Skeletal muscle cell (primary cell): ENCODE results near the gene DSCAM.

Experiments used
- DNase-seq: peaks from one replicate; pipeline ENCODE4 v3.0.0-alpha.2; 2010; ENCODE audit warnings: low read depth
- H3K4me3 ChIP-seq: 2 replicates; pipeline ENCODE4 v1.5.1; 2011; ENCODE audit warnings: low read depth, mild to moderate bottlenecking, control low read depth, low read length, moderate library complexity

DSCAM gene

DNA sequence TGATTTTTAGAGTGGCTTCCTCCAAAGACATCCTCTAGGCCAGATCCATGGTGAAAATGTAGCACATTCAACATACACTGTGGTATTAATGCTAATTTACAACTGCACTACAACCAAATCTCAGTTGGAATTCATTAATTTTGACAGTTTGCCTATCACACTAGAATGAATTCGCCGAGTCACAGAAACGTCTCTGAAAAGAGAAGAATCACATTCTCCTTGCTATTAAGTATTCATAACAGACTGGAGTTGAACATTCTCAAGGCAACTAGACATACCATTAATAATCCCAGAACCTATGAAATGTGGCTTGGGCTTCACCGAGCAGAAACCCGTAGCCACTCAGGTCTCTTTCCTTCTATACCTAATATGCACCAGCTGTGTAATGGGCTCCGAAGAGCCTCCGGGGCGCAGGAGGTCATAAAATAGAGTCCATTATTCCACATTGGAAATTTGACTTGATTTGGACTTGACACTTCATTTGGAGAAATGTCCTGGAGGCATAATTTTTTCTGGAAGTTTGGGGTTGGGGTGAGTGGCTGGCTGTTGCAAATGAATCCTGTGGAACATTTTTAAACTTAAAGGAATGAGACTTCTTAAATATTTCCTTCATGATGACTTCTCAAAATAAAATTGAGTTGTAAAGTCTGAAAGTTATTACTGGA, 117.1 kb downstream of the DSCAM start:
- H3K4me3 ChIP-seq, result no peak overlapping the region
- DNase-seq, result no peak

DNA sequence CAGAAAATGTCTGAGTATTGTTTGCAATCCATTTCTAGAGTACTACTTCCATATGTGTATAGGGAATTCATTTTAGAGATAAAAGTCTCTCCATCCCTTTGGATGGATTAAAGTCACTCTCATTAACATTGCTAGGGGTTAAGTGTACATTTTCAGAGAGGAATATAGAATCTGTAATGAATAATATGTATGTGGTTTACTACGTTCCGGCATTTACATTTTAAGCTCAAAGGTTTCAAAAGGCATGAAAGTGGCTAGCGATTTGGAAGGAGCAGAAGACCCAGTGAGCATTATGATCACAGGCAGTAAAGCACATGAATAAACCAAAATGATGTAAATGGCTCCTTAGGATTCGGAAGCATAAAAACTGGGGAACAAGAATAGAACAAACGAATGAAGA, 123.0 kb downstream of the DSCAM start:
- DNase-seq, result no peak
- H3K4me3 ChIP-seq, result no peak overlapping the region

DNA sequence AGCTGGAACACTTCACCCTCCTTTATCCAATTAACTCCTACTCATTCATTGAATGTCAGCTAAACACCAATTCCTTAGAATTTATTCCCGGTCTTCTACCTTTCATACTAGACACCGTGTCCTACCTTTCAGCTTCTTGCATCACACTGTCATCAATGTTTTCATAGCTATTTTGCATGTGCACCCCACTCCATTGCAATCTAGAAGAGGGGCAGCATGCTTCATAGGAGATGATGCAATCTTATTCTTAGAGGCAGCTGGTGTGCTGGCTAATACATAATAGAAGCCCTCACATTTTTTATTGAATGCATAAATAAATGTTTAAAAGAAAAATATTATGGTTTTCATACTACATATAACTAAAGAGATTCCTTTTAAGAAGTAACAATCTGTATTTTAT, 123.6 kb downstream of the DSCAM start:
- DNase-seq, result no peak

DNA sequence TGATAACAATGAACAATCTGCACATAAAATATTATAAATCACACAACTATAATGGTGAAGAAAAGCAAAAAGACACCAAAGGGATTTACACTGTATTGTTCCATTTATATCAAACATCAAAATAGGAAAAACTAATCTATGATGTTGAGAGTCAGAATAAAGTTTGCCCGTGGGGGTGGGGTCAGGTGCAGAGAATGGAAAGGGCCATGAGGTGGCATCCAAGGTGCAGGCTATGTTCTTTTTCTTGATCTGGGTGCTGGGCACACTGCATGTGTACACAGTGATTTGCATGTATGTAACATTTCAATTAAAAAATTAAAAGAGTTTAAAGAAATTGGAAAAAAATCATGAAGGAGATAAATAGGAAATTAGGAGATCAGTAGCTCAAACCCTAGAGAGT, 127.3 kb downstream of the DSCAM start:
- no peak overlapping the region for H3K4me3 ChIP-seq
- DNase-seq, result no peak

More for the DNA sequence above, 123.6 kb downstream of the DSCAM start:
- no peak overlapping the region for H3K4me3 ChIP-seq

DNA sequence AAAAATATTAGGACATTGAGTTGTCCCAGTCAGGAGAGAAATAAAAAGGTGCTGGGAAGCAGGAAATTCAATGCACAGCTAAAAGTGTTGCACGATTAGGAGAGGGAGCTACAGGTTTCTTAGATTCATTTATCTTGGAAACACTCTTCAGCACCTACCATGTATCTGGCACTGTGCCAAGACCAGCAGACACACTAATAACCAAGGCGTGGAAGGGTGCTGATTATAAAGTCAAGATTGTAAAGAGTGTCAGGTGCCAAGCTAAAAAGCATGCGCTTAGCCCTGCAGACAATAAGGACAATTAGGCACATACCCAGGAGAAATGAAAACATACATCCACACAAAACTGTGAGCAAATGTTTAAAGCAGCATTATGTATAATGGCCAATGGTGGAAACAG, 129.9 kb downstream of the DSCAM start:
- H3K4me3 ChIP-seq, result no peak overlapping the region
- no peak for DNase-seq

DNA sequence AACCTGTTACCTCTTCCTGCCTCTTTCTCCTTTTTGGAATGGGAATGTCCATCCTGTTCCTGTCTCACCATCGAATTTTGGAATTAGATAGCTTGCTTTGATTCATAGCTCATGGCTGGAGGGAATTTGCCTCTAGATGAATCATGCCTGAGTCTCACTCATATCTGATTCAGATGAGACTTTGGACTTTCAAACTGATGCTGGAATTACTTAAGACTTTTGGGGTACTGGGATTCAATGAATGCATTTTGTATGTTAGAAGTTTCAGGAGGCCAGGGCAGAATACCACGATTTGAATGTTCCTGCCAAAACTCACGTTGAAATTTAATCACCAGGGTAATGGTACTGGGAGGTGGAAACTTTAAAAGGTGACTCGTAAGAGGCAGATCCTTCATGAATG, 132.4 kb downstream of the DSCAM start:
- no peak overlapping the region for H3K4me3 ChIP-seq
- no peak for DNase-seq

DNA sequence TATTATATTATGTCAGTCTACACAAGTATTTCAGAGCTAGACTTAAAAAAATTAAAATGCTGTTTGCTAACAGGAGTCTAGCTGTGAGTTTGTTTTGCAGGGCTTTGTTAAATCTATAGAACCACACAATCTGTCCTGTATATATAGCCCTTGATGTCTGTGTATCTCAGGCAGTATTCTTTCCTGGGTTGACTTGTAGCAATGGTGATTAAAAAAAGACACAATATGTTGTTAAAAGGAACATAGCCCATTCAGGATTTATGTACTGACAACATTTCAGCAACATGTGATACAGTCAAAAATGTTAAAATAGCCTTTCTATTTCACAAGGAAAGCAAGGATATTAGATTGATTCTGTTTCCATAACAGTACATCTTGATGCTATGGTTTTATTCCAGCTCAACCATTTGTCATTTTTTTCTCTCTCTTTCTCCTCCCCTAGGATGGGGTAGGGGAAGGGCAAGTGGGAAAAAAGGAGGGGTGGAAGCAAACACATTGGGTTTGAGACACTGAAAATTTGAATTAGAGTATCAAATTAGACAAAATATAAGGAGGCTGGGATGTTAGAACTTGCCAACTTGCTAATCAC, 139.2 kb downstream of the DSCAM start:
- no peak for DNase-seq
- no peak overlapping the region for H3K4me3 ChIP-seq

DNA sequence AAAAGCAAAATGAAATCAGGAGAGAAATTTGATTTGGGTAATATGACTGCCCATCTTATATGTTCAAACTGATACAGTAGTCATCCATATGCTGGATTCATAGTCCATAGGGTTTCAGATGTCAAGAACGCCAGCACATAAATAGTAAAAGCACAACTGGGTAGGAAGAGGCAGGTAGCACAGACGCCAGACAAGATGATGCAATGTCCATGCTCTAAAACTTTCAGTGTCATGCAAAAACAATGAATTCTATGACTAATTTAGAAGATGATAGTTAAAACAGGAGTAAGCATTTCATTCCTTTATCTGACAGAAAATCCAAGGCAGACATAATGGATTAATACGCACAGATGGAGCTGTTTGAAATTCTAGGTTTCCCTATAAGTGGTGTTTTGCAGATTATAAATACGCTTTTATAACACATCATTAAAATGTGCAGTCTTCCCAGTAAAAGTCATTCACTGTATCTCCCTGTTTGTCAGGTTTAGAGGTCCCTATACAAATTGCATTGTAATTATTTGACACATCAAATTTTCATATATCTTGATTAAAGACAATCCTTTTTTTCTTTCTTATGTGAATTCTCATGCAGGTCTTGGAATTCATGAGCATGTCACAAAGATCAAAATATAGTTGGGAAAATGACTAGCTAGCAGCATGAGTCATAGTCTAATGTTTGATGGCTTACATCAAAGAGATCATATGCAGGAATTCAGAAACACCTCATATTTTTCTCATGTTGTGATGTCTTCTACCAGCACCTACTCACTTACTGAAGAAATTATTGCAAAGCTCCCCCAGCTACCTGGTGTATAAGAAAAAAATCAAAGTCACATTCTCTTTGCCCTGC, 139.9 kb downstream of the DSCAM start:
- peak; percentile 16 for DNase-seq
- H3K4me3 ChIP-seq, result no peak overlapping the region

DNA sequence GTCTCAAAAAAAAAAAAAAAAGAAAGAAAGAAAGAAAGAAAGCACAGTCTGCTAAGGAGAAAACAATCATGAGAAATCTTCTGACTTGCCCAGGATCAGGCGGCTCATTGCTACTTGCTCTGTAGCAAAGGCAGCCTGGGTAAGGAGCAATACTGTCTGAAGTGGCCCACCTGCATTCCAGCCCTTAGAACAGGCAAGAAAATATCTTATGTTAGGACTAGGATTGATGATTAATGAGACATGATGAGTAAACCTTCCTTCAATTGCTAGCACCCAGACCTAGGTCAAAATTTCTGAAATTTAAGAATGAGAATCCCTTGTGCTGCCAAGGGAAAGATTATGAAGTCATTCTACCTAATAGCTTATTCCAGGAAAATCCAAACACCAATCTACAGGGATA, 140.8 kb downstream of the DSCAM start:
- no peak for DNase-seq
- no peak overlapping the region for H3K4me3 ChIP-seq

DNA sequence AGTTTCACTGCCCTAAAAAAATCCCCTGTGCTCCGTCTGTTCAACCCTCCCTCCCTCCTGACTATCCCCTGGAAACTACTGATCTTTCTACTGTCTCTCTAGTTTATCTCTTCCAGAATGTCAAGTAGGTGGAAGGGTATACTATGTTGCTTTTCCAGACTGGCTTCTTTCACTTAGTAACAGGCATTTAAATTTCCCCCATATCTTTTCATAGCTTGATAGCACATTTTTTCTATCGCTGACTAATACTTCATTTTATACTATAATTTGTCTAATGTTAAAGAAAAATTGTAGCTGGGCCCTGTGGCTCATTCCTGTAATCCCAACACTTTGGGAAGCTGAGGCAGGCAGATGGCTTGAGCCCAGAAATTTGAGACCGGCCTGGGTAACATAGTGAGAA, 142.8 kb downstream of the DSCAM start:
- DNase-seq, result no peak
- no peak overlapping the region for H3K4me3 ChIP-seq

DNA sequence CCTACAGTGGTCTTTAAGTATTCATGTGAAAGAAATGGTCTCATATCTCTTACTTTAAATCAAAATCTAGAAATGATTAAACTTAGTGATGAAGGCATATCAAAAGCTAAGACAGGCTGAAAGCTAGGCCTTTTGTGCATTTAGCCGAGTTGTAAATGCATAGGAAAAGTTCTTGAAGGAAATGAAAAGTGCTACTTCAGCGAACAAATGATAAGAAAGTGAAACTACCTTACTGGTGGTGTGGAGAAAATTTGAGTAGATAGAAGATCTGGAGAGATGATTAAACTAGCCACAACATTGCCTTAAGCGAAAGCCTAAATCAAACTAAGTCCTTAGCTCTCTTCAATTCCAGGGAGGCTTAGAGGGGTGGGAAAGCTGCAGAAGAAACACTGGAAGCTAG, 147.6 kb downstream of the DSCAM start:
- no peak for DNase-seq
- H3K4me3 ChIP-seq, result no peak overlapping the region

DNA sequence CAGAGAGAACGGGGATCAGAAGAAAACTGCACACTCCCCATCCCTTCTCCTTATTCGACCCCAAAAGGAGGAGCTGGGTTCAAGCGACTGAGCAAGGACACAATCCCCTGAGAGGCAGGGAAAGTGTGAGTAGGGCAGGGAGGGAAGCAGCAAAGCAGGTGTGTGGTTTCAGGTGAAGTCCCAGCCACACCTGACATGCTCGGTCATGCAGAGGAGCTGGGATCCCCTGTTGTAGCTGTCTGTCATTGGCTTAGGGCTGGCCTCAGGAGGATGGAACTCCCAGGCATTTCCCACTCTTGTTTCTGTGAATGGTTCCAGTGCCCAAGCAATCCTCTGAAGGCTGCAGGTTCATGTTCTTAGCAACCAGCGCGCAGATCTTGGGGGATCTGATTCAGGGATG, 150.7 kb downstream of the DSCAM start:
- DNase-seq, result no peak
- no peak overlapping the region for H3K4me3 ChIP-seq

DNA sequence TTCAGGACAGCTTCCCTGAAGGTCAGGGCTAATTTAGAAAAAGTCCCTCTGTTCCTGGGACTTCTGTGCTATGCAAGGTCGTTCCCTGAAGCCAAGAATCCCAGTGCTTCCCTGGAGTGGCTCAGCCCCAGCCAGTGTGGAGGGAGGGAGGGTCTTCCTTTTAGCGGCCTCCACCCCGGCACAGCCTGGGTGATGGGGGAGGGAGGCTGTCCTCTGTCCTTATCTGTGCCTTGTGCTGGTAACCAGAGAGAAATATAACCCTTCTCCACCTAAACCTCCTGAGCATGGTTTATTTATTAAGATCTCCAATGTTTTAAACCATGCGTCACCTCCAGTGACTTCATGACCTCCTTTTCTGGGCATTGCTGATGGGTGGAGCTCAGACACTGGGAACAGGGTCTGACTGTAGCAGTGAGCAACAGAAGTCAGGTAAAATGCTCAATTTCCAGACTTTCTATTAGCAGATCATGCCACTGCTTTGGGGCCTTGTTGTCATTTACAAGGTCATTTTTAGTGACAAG, 157.1 kb downstream of the DSCAM start:
- no peak for DNase-seq
- H3K4me3 ChIP-seq, result no peak overlapping the region

DNA sequence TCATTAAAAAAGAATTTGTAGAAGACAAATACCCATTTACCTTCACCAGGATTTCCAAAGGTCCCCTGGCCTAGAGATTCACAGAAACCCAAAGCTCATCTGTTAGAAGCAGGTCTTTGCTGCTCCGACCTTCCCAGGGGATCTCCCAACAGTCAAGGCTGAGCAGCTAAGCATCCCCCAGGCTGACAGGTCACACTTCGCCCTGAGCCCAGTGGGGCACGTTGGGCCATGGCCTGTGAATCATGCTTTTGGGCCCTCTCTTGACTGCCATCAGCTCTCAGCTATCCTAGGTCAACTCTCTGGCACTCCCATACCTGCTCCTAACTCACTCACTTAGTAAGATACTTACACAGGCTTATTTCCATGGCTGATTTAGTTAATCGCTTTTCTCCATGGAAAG, 157.7 kb downstream of the DSCAM start:
- DNase-seq, result no peak
- H3K4me3 ChIP-seq, result no peak overlapping the region

DNA sequence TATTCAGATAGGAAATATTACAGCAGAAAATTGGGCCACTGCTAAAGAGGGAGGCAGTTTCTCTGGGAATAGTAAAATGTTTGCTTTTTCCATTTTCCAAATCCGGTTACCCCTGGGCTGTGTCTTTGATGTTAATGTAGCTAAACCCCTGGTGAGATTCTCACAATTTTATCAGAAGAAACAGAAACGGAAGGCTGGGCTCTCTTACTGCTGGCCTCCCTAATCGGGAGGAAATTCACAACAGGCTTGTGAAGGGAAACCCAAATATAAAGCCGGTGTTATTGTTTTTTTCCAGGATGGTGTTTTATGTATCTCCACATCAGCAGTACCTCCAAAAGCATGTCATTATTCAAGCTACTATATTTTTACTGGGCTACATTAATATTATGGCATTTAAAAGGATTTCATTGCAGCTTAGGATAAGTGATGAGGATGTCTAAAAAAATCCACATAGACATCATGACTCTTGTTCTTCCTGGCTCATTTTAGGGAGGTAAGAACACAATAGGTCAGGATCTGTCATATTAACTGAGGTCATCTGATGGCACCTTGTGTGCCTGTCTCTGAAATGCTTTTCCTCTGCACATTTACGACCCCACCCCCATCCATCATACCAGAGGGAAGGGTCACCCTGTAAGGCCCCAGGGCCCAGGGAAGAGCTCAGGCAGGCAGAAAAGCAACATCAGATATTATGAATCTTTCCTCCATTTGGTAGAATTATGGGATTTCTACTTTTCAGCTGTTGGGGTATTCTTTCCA, 158.7 kb downstream of the DSCAM start:
- DNase-seq, result no peak
- no peak overlapping the region for H3K4me3 ChIP-seq

DNA sequence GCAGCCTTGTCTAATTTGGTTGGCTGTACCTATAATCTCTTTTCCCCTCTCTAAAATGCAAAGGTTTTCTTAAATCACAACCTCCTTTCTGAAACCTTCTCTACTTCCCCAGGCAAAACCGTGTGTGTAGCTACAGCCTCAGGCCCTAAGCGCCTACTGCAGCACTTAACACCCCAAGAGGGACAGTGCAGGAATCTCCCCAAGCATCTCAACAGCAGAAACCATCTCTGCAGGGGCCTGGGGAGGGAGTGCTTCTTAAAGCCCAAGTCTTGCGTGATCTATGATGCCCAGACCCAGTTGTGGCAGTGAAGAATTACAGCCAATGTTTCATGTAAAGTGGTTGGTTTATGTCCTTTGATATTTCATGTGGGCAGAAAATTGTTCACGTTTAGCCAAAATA, 159.3 kb downstream of the DSCAM start:
- no peak for DNase-seq
- H3K4me3 ChIP-seq, result no peak overlapping the region

DNA sequence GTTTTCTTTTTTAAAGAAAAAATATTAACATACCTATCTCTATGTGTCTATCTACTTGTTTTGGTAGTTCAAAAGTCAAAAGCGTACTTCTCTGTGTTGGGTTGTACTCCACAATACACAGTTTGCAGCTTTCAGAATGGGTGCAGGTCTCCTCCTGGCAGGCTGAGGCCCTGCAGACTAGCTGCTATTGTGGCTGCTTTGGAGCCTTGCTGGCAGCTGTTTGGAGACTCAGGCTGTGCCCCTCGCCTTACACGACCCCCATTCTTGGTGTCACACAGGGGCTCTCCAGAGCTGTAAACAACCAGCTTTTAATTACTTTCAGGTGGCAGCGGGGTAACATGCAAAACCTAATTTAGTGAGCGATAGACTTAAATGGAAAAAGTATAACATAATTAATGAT, 160.4 kb downstream of the DSCAM start:
- no peak overlapping the region for H3K4me3 ChIP-seq
- DNase-seq, result no peak

DNA sequence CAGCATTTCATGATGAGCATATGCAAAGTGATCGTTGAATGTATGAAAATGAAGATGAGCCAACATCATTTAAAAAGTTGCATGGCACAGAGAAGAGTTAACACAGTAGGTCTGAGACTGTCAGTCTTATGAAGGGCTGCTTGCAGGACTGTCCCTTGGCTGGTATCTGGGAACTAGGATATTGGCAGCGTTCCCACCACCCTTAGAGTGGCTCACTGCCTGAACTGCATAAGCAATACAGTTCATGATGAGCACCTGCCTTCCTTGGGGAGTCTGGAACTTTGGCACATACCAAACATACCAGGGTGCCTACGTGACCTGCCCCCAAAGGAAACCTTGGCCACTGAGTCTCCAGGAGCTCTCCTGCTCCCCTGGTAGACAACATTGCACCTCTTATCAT, 161.8 kb downstream of the DSCAM start:
- H3K4me3 ChIP-seq, result no peak overlapping the region
- no peak for DNase-seq

DNA sequence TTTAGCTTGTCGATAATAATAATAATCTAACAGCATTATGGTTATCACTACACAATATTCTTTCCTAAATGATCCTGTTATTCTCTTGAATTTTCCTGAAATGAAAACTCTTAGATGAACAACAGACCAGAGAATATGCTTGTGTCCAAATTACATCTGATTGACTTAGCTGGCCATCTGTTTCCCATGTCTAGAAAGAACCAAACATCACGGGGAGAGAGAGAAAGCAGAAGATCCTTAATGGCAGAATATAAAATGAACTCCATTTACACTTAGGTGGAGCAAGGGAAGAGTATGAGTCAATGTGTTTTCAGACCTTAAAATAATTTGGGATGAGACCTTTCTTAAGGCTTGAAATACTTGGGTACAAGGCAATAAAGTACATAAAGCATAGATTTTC, 162.2 kb downstream of the DSCAM start:
- H3K4me3 ChIP-seq, result no peak overlapping the region
- DNase-seq, result no peak

DNA sequence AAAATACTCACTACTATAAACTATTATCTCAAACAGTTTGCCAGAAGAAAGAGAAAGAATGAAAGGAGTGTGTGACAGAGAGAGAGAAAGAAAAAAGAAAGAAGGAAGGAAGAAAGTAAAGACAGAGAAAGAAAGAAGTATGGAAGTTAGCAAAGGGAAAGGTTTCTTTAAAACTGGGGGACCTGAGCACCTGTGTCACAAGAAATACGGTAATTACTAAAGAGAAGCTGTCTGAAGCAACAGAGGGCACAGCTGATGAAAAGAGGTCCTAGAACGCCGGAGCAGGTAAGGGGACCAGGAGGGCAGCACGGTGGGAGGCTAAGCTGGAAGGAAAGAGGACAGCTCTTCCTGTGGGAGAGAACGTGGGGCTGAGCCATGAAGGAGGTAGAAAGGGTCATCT, 163.6 kb downstream of the DSCAM start:
- H3K4me3 ChIP-seq, result no peak overlapping the region
- no peak for DNase-seq
